ENCODE measurements around the gene B3GAT2. TPM values are rescaled to one million over a fixed set of nuclear protein-coding genes. Genes with fewer than 3 reads are reported as not detected.
A peak's percentile ranks its signal among the peaks of the same experiment; 100 is the strongest.
"Not testable (repeated sequence)": the region's sequence is repeated elsewhere in the genome, so short reads cannot be mapped to it uniquely, and the experiment has no call there.

Gene B3GAT2
- total and polyA plus RNA-seq, 2 donors from 2014 or later = not detected

- H3K27ac ChIP-seq (ENCODE audit: low read depth in 2 of 2, low read length in 2 of 2) = no peak overlapping the region
- TF ChIP-seq CTCF (IDR thresholded peaks at IDR 0.05; ENCODE audit: borderline replicate concordance, extremely low read depth, insufficient read depth) = no peak
- DNase-seq (peak in 2 of 5 donors; percentile 2 to 39), FAIRE-seq (no peak)
- intact Hi-C loops (cut with DNase I) = no loop called here
- H3K9ac ChIP-seq (ENCODE audit: low read length in 3 of 3) = no peak overlapping the region
- no peaks in the 10 kb centered on the region for H3K36me3 ChIP-seq (ENCODE audit: control insufficient read depth in 2 of 3, insufficient read depth in 3 of 3, low read length in 3 of 3)
- H3K27me3 ChIP-seq (ENCODE audit: control insufficient read depth, insufficient read depth, low read length) = peaks cover 14% of the 10 kb centered on the region
- H3K9me3 ChIP-seq (ENCODE audit: control insufficient read depth in 2 of 3, insufficient read depth in 1 of 3, low read length in 3 of 3) = no peaks in the 10 kb centered on the region
- no peak overlapping the region for H3K4me3 ChIP-seq (ENCODE audit: low read length in 3 of 3)
- peaks cover 0 to 9% (median 0%) of the 10 kb centered on the region in 3 donors for H3K4me1 ChIP-seq (ENCODE audit: control insufficient read depth in 2 of 3, insufficient read depth in 2 of 3, low read depth in 1 of 3, low read length in 3 of 3)
These were observed 2.1 kb downstream of the B3GAT2 start for GRCh38 chr6:70954750-70955149.

GRCh38 chr6:70954176-70954575 lies 2.7 kb downstream of the B3GAT2 start:
- no peak for TF ChIP-seq CTCF (IDR thresholded peaks at IDR 0.05; ENCODE audit: borderline replicate concordance, extremely low read depth, insufficient read depth)
- H3K4me3 ChIP-seq (ENCODE audit: low read length in 3 of 3) = no peak overlapping the region
- peaks cover 14% of the 10 kb centered on the region for H3K27me3 ChIP-seq (ENCODE audit: control insufficient read depth, insufficient read depth, low read length)
- no peaks in the 10 kb centered on the region for H3K36me3 ChIP-seq (ENCODE audit: control insufficient read depth in 2 of 3, insufficient read depth in 3 of 3, low read length in 3 of 3)
- no peak for DNase-seq
- H3K9ac ChIP-seq (ENCODE audit: low read length in 3 of 3) = no peak overlapping the region
- intact Hi-C loops (cut with DNase I) = no loop called here
- no peaks in the 10 kb centered on the region for H3K9me3 ChIP-seq (ENCODE audit: control insufficient read depth in 2 of 3, insufficient read depth in 1 of 3, low read length in 3 of 3)
- no peak for FAIRE-seq
- H3K27ac ChIP-seq (ENCODE audit: low read depth in 2 of 2, low read length in 2 of 2) = no peak overlapping the region
- peaks cover 0 to 9% (median 0%) of the 10 kb centered on the region in 3 donors for H3K4me1 ChIP-seq (ENCODE audit: control insufficient read depth in 2 of 3, insufficient read depth in 2 of 3, low read depth in 1 of 3, low read length in 3 of 3)

- Histone ChIP-seq H3K36me3 (ENCODE audit: control insufficient read depth in 2 of 3, insufficient read depth in 3 of 3, low read length in 3 of 3) (no peaks in the 10 kb centered on the region), H3K4me1 (ENCODE audit: control insufficient read depth in 2 of 3, insufficient read depth in 2 of 3, low read depth in 1 of 3, low read length in 3 of 3) (peaks cover 0 to 9% (median 0%) of the 10 kb centered on the region in 3 donors), H3K27me3 (ENCODE audit: control insufficient read depth, insufficient read depth, low read length) (peaks cover 11% of the 10 kb centered on the region), H3K9me3 (ENCODE audit: control insufficient read depth in 2 of 3, insufficient read depth in 1 of 3, low read length in 3 of 3) (no peaks in the 10 kb centered on the region), H3K4me3 (ENCODE audit: low read length in 3 of 3) (no peak overlapping the region), H3K9ac (ENCODE audit: low read length in 3 of 3) (no peak overlapping the region), H3K27ac (ENCODE audit: low read depth in 2 of 2, low read length in 2 of 2) (no peak overlapping the region)
- DNase-seq (no peak), FAIRE-seq (no peak)
- intact Hi-C loops (cut with DNase I) = no loop called here
- no peak for TF ChIP-seq CTCF (IDR thresholded peaks at IDR 0.05; ENCODE audit: borderline replicate concordance, extremely low read depth, insufficient read depth)
These were observed 4.2 kb downstream of the B3GAT2 start for GRCh38 chr6:70952608-70953165.

- FAIRE-seq; H3K4me1 ChIP-seq (ENCODE audit: control insufficient read depth in 2 of 3, insufficient read depth in 2 of 3, low read depth in 1 of 3, low read length in 3 of 3); H3K27ac ChIP-seq (ENCODE audit: low read depth in 2 of 2, low read length in 2 of 2); H3K9me3 ChIP-seq (ENCODE audit: control insufficient read depth in 2 of 3, insufficient read depth in 1 of 3, low read length in 3 of 3); H3K4me3 ChIP-seq (ENCODE audit: low read length in 3 of 3); H3K9ac ChIP-seq (ENCODE audit: low read length in 3 of 3); DNase-seq; intact Hi-C loops (cut with DNase I); H3K27me3 ChIP-seq (ENCODE audit: control insufficient read depth, insufficient read depth, low read length); H3K36me3 ChIP-seq (ENCODE audit: control insufficient read depth in 2 of 3, insufficient read depth in 3 of 3, low read length in 3 of 3): not testable (repeated sequence)
These were observed 12.5 kb downstream of the B3GAT2 start for GRCh38 chr6:70944321-70944720.

All from kidney (tissue), 14 donors.